Measurements from ENCODE around the gene MSLN. TPM values are rescaled to one million over a fixed set of nuclear protein-coding genes. Genes with fewer than 3 reads are reported as not detected.

Gene MSLN
- total RNA-seq, 4 donors from 2014 or later = 0.39 TPM; not detected in 3

DNA sequence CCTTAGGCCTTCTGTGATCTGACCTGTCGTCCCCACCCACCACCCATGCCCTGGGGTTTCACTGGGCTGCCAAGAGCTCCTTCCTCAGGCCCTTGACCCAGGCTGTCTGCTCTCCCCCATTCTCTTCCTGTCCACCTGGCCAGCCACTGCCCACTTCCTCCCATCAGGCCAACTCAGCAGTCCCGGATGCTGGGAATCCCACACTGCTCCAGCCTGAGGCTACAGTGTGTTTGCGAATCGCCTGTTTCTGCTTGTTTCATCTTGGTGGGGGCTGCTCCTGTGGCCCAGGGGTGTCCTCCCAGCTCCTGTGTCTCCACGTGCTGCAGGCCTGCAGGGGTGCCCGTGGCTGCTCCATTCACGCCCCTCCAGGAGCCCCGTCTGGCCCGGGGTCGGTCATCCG is 46.5 kb upstream of the MSLN start:
- H3K4me3 ChIP-seq = peak overlapping the region in 3 of 4 donors; percentile 68 to 86 (median 86)
- no peak overlapping the region for H3K27ac ChIP-seq (replicated peaks in 1 of 4)
- peaks cover 0 to 41% (median 24%) of the 10 kb centered on the region in 4 donors for H3K27me3 ChIP-seq
- 62% methylated on average over 9 of the region's 11 CpGs for WGBS
- peaks cover 24 to 76% (median 56%) of the 10 kb centered on the region in 4 donors for H3K4me1 ChIP-seq
- TF ChIP-seq, protein P1, sequence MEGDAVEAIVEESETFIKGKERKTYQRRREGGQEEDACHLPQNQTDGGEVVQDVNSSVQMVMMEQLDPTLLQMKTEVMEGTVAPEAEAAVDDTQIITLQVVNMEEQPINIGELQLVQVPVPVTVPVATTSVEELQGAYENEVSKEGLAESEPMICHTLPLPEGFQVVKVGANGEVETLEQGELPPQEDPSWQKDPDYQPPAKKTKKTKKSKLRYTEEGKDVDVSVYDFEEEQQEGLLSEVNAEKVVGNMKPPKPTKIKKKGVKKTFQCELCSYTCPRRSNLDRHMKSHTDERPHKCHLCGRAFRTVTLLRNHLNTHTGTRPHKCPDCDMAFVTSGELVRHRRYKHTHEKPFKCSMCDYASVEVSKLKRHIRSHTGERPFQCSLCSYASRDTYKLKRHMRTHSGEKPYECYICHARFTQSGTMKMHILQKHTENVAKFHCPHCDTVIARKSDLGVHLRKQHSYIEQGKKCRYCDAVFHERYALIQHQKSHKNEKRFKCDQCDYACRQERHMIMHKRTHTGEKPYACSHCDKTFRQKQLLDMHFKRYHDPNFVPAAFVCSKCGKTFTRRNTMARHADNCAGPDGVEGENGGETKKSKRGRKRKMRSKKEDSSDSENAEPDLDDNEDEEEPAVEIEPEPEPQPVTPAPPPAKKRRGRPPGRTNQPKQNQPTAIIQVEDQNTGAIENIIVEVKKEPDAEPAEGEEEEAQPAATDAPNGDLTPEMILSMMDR (IDR thresholded peaks at IDR 0.05) = no peak
- no peak for TF ChIP-seq POLR2A (IDR thresholded peaks at IDR 0.05; ENCODE audit: low read depth)
- no peak for TF ChIP-seq POLR2AphosphoS5 (IDR thresholded peaks at IDR 0.05)
- TF ChIP-seq EP300 (IDR thresholded peaks at IDR 0.05) = no peak
- intact Hi-C loops (cut with DNase I) = no loop called here
- DNase-seq (ENCODE audit: extremely low spot score) = no peak
- H3K36me3 ChIP-seq = peaks cover 0 to 10% (median 3%) of the 10 kb centered on the region in 4 donors
- H3K9me3 ChIP-seq = no peaks in the 10 kb centered on the region

DNA sequence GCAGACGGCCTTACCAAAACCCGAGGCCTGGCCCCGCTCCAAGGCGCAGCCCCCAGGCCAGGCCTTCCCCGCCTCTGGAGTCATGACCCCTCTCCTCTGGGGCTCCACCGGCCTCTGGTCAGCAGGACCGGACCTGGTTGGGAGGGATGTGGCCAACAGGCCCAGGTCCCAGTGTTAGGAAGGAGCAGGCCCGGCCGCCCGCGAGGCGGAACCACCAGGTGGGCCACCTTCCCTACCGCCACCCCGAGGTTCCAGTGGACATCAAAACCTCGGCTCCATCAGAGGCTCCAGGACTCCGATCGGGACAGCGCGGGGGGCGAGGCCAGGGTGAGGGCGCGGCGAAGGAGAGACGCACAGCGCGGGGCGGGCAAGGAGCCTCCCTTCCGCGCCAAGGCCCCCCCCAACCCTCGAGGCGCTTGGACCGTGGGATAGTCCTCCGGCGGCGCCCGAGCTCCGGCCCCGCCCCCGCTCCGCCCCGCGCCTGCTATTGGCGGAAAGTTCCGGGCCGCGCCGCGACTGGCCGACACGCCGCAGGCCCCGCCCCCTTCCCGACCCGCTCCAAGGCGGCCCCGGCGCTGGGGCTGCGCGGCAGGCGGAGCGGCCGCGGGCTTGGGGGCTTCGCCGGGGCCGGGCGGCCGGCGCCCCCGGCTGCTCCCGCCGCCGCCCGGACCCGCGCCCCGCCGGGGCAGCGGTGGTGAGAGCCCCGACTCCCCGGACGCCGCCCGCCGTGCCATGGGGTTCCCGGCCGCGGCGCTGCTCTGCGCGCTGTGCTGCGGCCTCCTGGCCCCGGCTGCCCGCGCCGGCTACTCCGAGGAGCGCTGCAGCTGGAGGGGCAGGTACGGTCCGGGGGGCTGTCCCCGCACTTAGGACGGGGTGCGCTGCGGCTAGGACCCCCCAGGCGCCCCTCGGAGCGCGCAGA is 45.7 kb upstream of the MSLN start, which contains the start of gene METRN:
Gene METRN (plus strand): TSS at position 561 of the 919 bp plus-strand sequence. CDS start 172 bp downstream, at position 733.
- TF ChIP-seq POLR2A (IDR thresholded peaks at IDR 0.05; ENCODE audit: low read depth) (no peak), POLR2AphosphoS5 (IDR thresholded peaks at IDR 0.05) (peak; percentile 15 to 36)
- TF ChIP-seq, protein P1 (IDR thresholded peaks at IDR 0.05) = peak in 1 of 3 experiments; percentile 15
- Histone ChIP-seq H3K27me3 (peaks cover 0 to 34% (median 18%) of the 10 kb centered on the region in 4 donors), H3K36me3 (peaks cover 0 to 10% (median 3%) of the 10 kb centered on the region in 4 donors), H3K4me3 (peak within 1 kb of the TSS; percentile 68 to 86 (median 83)), H3K27ac (replicated peaks in 1 of 4) (peak within 1 kb of the TSS; percentile 42 to 66 (median 56)), H3K9me3 (no peaks in the 10 kb centered on the region), H3K4me1 (peaks cover 31 to 78% (median 60%) of the 10 kb centered on the region in 4 donors)
- 13% methylated on average over 6 of the region's 108 CpGs for WGBS
- peak; percentile 95 for DNase-seq (ENCODE audit: extremely low spot score)
- intact Hi-C loops (cut with DNase I) = no loop called here

DNA sequence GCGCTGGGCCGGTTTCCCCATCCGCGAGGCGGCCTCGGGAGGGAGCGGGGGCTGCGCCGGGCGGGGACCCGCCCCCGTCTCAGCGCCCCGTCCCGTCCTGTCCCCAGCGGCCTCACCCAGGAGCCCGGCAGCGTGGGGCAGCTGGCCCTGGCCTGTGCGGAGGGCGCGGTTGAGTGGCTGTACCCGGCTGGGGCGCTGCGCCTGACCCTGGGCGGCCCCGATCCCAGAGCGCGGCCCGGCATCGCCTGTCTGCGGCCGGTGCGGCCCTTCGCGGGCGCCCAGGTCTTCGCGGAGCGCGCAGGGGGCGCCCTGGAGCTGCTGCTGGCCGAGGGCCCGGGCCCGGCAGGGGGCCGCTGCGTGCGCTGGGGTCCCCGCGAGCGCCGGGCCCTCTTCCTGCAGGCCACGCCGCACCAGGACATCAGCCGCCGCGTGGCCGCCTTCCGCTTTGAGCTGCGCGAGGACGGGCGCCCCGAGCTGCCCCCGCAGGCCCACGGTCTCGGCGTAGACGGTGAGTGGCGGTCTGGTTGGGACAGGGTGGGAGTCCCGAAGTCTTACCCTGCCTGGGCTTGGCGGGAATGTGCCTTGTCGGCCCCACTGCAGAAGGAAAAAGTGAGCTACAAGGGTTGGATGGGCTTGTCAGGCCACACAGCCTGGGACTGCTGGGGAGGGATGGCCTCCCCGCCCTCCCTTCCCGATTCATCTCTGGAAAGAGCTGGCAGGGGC is 44.9 kb upstream of the MSLN start:
- WGBS = 60% methylated on average over 1 of the region's 74 CpGs
- Histone ChIP-seq H3K36me3 (peaks cover 0 to 10% (median 3%) of the 10 kb centered on the region in 4 donors), H3K4me3 (peak overlapping the region; percentile 68 to 86 (median 83)), H3K9me3 (no peaks in the 10 kb centered on the region), H3K4me1 (peaks cover 36 to 79% (median 63%) of the 10 kb centered on the region in 4 donors), H3K27ac (replicated peaks in 1 of 4) (peak overlapping the region; percentile 42 to 66 (median 56)), H3K27me3 (peaks cover 0 to 26% (median 10%) of the 10 kb centered on the region in 4 donors)
- DNase-seq (ENCODE audit: extremely low spot score) = no peak
- TF ChIP-seq POLR2A (IDR thresholded peaks at IDR 0.05; ENCODE audit: low read depth) (no peak), POLR2AphosphoS5 (IDR thresholded peaks at IDR 0.05) (no peak), EP300 (IDR thresholded peaks at IDR 0.05) (no peak)
- TF ChIP-seq, protein P1 (IDR thresholded peaks at IDR 0.05) = no peak
- intact Hi-C loops (cut with DNase I) = no loop called here

DNA sequence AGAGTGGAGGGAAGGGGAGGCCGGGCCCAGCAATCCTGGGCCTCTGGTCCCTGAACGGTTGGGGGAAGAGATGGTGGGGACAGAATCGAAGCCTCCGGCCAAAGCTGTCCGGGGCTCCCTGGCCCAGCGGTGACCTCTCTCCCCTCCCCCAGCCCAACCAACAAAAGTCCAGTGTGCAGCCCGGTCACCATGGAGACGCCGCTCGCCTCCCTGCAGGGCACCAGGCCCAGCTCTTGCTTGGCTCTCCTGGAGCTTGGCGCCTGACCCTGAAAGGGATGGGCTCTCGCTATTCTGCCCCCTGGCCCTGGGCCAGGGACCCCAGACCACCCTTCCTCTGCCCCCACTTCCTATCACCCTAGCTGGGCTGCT is 44.4 kb upstream of the MSLN start:
- intact Hi-C loops (cut with DNase I) = no loop called here
- no peak for DNase-seq (ENCODE audit: extremely low spot score)
- peaks cover 0 to 20% (median 4%) of the 10 kb centered on the region in 4 donors for H3K27me3 ChIP-seq
- H3K36me3 ChIP-seq = peaks cover 0 to 10% (median 3%) of the 10 kb centered on the region in 4 donors
- no peak for TF ChIP-seq POLR2A (IDR thresholded peaks at IDR 0.05; ENCODE audit: low read depth)
- TF ChIP-seq POLR2AphosphoS5 (IDR thresholded peaks at IDR 0.05) = no peak
- TF ChIP-seq, protein P1 (IDR thresholded peaks at IDR 0.05) = no peak
- TF ChIP-seq EP300 (IDR thresholded peaks at IDR 0.05) = no peak
- no peaks in the 10 kb centered on the region for H3K9me3 ChIP-seq
- H3K4me3 ChIP-seq = peak overlapping the region; percentile 68 to 86 (median 83)
- 23% methylated on average over 4 of the region's 12 CpGs for WGBS
- peaks cover 36 to 76% (median 64%) of the 10 kb centered on the region in 4 donors for H3K4me1 ChIP-seq
- peak overlapping the region in 2 of 4 donors; percentile 50 to 63 for H3K27ac ChIP-seq (replicated peaks in 1 of 4)

All from esophagus muscularis mucosa (tissue), 4 donors.